COR-L47 (cell line): ENCODE results near the gene GKN2.
"Not testable (repeated sequence)": the region's sequence is repeated elsewhere in the genome, so short reads cannot be mapped to it uniquely, and the experiment has no call there.

Experiments
- DNase-seq: peaks from one replicate; lab custom pipeline; 2025; lab: John Stamatoyannopoulos, UW

GKN2 gene

DNA sequence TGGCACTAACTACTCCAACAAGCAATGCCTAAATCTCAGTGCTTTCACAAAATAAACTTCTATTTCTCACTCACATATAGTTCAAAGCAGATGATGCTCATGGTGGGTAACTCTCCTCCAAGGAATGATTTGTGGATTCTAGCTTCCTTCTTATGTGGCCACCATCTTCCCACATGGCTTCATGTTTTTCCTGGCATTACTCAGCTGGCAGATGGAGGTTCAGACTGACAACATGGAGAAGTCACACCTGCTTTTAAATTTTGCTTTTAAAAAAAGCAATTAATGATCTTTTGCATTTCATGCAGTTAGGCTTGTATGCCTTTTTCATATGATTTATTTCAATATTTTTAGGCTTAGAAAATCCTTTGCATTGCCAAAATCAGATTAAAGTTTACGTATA is 6.3 kb upstream of the GKN2 start:
- no peak for DNase-seq

GRCh38 chr2:68955432-68955831 is 2.7 kb upstream of the GKN2 start:
- DNase-seq: not testable (repeated sequence)

GRCh38 chr2:68951899-68952298 is 794 bp downstream of the GKN2 start:
- no peak for DNase-seq

- no peak for DNase-seq
These were observed 4.0 kb downstream of the GKN2 start for GRCh38 chr2:68948710-68949109.

DNA sequence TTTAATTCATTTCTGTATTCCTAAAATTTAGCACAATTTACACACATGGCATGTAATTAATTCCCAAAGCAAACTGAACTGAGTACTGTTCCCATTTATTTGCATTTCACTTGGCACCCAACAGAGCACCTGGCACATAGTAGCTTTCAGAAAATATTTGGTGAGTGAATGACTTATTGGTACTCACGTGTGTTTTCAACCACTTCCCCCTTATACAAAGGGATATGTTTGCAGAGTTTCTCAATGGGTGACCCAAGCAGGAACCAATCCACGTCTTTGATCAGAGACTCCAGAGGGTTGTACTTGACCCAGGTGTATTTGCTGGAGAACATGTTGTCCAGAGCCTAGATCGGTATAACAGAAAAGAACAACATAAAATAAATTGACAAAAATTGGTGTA is 6.6 kb downstream of the GKN2 start:
- DNase-seq: peak; percentile 54

- peak; percentile 68 for DNase-seq
These were observed 8.8 kb downstream of the GKN2 start for GRCh38 chr2:68943581-68944568.

DNA sequence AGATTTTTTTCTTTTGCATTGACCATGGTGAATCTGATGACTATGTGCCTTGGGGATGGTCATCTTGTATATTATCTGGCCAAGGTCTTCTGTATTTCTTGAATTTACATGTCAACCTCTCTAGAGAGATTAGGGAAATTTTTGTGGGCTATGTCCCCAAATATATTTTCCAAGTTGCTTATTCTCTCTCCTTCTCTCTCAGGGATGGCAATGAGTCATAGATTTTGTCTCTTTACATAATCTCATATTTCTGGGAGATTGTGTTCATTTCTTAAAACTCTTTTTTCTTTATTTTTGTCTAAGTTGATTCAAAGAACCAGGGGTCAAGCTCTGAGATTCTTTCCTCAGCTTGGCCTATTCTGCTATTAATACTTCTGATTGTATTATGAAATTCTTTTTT is 9.9 kb downstream of the GKN2 start:
- no peak for DNase-seq

DNA sequence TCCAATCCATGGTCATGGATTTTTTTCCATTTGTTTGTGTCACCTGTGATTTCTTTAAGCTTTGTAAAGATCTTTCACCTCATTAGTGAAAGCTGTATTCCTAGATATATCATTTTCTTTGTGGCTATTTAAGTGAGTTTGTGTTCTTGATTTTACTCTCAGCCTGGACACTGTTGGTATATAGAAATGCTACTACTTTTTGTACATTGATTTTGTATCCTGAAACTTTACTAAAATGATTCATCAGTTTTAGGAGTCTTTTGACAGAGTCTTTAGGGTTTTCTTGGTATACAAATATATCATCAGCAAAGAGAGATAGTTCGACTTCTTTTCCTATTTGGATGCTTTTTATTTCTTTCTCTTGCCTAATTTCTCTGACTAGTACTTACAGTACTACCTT is 12.3 kb downstream of the GKN2 start:
- DNase-seq: no peak

DNA sequence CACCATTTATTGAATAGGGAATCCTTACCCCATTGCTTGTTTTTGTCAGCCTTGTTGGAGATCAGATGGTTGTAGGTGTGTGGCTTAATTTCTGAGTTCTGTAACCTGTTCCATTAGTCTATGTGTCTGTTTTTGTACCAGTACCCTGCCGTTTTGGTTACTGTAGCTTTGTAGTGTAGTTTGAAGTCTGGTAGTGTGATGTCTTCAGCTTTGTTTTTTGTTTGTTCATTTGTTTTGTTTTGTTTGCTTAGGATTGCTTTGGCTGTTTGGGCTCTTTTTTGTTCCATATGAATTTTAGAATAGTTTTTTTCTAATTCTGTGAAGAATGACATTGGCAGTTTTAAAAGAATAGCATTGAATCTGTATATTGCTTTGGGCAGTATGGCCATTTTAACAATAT is 12.7 kb downstream of the GKN2 start:
- no peak for DNase-seq

DNA sequence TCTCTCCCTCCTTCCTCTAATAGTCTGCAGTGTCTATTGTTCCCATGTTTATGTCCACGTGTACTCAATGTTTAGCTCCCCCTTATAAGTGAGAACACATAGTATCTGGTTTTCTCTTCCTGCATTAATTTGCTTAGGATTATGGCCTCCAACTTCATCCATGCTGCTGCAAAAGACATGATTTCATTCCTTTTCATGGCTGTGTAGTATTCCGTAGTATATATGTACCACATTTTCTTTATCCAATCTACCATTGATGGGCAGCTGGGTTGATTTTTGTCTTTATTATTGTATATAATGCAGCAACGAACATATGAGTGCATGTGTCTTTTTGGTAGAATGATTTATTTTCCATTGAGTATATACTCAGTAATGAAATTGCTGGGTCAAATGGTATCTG is 13.8 kb downstream of the GKN2 start:
- DNase-seq: no peak

DNA sequence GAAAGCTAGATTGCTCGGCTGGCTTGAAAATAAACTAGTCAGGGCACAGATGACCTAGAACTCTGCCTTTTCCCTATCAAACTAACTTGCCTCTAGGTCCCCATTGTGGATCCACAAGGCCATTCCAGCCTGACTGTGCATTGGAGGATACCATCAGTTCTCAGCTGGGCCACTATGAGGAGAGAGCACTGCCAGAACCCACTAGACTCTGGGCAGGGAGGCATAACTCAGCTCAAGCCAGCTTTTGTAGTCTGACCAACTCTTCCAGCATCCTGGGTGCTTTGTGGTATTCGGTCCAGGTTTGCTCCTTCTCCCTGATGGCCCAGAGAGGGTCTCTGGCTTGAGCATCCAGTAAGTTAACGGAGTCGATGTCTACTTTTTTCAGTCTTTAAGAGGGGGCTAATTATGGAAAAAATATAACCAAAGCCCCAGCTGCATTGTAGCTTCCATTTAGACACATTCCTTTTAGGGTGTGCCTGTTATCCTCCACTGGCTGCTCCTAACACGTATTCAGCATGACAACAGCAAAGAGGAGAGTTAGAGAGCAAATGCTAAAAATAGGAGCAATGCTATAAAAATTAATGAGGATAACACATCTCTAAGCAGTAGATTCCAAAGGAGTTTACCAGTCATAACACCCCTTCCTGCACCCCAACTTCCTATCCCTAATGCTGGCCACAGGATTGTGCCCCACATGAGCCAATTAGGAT is 15.2 kb downstream of the GKN2 start:
- no peak for DNase-seq

DNA sequence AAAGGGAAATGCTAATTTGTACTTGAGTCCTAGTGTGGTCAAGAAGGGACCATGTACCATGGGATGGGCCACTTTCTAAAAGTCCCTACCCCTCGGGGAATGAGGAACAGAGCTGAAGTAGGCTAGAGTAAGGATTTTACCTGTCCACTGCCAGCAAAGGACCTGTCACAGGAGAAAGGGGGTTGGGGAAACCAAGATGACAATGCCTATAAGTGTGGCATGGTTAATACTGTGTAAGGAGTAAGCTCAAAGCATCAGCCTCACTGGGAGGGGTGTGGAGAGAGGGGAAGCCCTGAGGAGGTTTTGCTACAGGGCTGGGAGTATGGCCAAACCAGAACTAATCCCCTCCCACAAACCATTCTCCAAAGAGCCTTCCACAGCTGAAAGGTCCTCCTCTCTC is 15.8 kb downstream of the GKN2 start:
- no peak for DNase-seq

DNA sequence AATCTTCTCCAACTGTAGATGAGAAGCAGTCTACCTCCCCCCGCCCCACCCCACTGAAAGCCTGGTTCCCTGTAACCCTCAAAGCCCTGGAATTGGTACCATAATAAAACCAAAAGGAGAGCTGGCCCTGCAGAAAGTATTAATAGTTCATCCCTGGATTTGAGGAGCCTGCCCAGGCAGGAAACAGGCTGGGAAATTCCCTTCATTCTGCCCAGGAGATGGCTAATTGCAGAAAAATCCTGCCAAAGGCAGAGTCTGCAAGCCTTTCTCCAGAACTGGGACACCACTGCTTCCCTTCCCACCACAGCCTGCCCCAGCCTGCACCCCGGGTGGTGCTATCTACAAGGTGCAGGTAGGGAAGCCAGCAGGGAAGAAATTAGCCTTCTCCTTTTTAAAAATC is 16.3 kb downstream of the GKN2 start:
- no peak for DNase-seq

GRCh38 chr2:68935471-68935870 is 17.2 kb downstream of the GKN2 start:
- DNase-seq: no peak

DNA sequence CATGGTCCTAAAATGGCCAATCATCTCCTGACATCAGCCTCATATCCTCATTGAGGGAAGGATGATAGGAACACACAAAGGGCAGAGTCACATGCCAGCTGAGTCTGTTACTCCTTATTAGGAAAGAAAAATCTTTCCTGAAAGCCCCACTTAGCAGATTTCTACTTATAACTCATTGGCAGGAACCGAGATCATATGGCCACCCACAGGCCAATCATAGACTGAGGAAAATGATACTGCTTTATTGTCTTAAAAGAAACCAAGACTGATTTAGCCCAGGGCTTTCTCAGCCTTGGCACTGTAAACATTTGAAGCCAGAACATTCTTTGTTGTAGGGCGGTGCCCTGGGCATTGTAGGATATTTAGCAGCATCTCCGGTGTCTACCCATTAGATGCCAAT is 18.7 kb downstream of the GKN2 start:
- no peak for DNase-seq

- no peak for DNase-seq
These were observed 20.3 kb downstream of the GKN2 start for GRCh38 chr2:68932402-68932801.

GRCh38 chr2:68931799-68932198 is 20.9 kb downstream of the GKN2 start:
- no peak for DNase-seq

- DNase-seq: no peak
These were observed 21.5 kb downstream of the GKN2 start for GRCh38 chr2:68931149-68931711.

DNA sequence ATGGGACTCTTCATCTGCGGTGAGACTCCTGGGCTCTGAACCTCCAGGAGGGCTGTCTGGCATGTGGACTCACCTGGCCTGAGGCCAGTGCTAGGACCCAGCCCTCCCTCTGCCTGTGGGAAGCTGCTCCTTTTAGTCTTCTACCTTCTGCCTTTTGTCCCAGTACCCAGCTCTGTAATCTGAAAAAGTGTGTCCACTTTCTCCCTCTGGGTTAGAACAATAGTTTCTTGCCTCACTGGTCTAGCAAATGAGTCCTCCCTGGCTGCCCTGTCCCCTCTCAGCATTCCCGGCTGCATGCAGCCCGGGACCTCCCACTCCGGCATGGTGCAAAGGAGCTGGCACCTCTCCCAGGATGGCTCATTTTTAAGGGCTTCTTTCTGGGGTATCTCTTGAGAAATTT is 25.9 kb downstream of the GKN2 start:
- no peak for DNase-seq

DNA sequence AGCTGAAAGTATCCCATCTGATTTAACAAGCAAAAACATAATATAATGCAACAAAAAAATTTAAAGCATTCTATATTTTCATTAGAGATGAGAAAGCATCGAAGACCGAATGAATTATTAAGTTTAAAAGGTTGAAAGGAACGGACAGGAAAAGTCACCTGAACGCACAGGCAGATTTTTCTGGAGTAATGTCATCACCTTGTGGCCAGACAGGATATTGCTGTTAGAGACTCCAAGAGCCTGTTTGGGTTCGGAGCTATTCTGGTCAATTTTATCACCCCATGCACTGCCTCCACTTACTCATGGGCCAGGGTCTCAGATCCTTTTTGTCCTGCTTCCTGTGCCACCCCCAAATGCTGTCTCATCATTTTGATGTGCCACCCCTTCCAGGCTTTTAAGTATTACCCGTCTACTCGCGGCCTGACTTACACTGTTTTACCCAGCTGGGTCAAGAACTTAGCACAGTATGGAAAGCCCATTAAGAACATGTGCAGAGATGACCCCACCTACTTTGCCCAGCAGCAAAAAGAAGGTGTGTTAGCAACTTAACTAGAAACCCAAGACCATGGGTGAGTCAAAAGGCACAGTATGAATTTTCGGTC is 27.3 kb downstream of the GKN2 start:
- DNase-seq: peak; percentile 37

DNA sequence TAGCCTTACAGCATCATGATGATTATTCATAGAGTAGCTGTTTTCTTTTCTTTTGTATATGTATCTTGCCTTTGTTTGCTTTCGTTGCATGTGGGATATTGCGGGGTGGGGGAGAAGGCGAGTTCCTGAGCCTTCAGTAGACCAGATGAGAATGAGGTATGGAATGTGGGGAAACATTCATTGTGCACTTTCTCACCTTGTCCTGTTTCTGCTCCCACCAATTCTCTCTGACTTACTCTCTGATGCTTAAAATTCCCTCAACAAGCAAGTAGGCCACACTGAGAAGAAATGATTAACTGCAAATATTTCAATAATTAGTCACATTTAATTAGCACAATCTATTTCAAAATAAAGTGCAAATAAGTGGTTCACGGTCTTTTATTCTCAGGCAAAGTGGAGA is 31.0 kb downstream of the GKN2 start:
- no peak for DNase-seq

DNA sequence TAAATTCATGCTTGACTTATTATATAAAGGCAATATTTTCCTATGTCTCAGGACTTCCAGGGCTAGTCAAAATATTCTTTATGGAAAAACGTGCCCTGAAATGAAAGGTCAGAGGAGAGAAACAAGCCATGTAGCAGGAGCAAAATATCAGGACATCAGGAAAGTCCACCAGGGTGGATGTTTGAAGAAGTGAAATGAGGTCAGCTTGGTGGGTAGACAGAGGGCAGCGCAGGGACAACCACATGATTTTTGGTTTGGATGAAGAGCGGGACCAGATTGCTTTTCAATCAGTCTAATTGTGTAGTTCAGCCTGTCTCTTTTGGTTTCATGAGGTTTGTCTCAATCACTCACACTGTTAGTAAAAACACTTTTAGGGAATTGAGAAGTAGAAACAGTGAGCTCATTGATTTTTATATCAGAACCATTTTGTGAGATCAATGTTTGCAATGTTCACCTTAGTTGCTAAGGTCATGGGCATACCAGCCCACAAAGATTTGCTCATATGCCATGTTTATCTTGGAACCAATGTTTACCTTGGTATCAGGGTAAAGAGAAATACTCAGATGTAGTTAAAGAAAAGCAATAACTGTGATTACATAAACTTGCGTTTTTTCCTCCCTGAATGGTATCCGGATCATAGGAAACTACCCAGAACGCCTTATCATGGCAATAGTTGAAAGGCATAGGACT is 32.1 kb downstream of the GKN2 start:
- DNase-seq: no peak
